ENCODE measurements around the gene CHST8.

CHST8 gene

GRCh38 chr19:33578697-33579096 lies 43.1 kb upstream of the CHST8 start:
- Histone ChIP-seq H3K9me3 (ENCODE audit: control insufficient read depth, insufficient read depth, low read length) (peaks cover 12% of the 10 kb centered on the region), H3K79me2 (ENCODE audit: control insufficient read depth, low read length) (no peaks in the 10 kb centered on the region), H3K4me2 (ENCODE audit: low read length) (no peak overlapping the region), H3K36me3 (ENCODE audit: control insufficient read depth, low read length) (no peaks in the 10 kb centered on the region), H3K9me2 (replicated peaks; ENCODE audit: control insufficient read depth, low read length) (no peaks in the 10 kb centered on the region), H3K27ac (ENCODE audit: low read depth, low read length) (no peak overlapping the region), H3K27me3 (ENCODE audit: control insufficient read depth, low read length) (no peaks in the 10 kb centered on the region), H4K20me1 (ENCODE audit: control insufficient read depth, insufficient read depth, low read depth, low read length) (no peaks in the 10 kb centered on the region), H3K4me3 (ENCODE audit: low read length) (no peak overlapping the region), H3K4me1 (ENCODE audit: control insufficient read depth, low read length) (no peaks in the 10 kb centered on the region), H3F3A (ENCODE audit: control insufficient read depth, insufficient read depth) (no peaks in the 10 kb centered on the region)
- TF ChIP-seq CTCF (IDR thresholded peaks at IDR 0.05; ENCODE audit: low read depth, low read length, poor library complexity, severe bottlenecking) = no peak
- TF ChIP-seq EZH2phosphoT487 (IDR thresholded peaks at IDR 0.05; ENCODE audit: borderline replicate concordance, low read length) = no peak

GRCh38 chr19:33580026-33580644 lies 41.6 kb upstream of the CHST8 start:
- no peaks in the 10 kb centered on the region for H3K4me1 ChIP-seq (ENCODE audit: control insufficient read depth, low read length)
- H3K9me2 ChIP-seq (replicated peaks; ENCODE audit: control insufficient read depth, low read length) = no peaks in the 10 kb centered on the region
- H3F3A ChIP-seq (ENCODE audit: control insufficient read depth, insufficient read depth) = no peaks in the 10 kb centered on the region
- no peak overlapping the region for H3K4me2 ChIP-seq (ENCODE audit: low read length)
- no peaks in the 10 kb centered on the region for H3K79me2 ChIP-seq (ENCODE audit: control insufficient read depth, low read length)
- H3K9me3 ChIP-seq (ENCODE audit: control insufficient read depth, insufficient read depth, low read length) = peaks cover under 1% of the 10 kb centered on the region
- H3K27ac ChIP-seq (ENCODE audit: low read depth, low read length) = no peak overlapping the region
- H3K36me3 ChIP-seq (ENCODE audit: control insufficient read depth, low read length) = no peaks in the 10 kb centered on the region
- H3K27me3 ChIP-seq (ENCODE audit: control insufficient read depth, low read length) = no peaks in the 10 kb centered on the region
- H3K4me3 ChIP-seq (ENCODE audit: low read length) = no peak overlapping the region
- no peaks in the 10 kb centered on the region for H4K20me1 ChIP-seq (ENCODE audit: control insufficient read depth, insufficient read depth, low read depth, low read length)
- no peak for TF ChIP-seq CTCF (IDR thresholded peaks at IDR 0.05; ENCODE audit: low read depth, low read length, poor library complexity, severe bottlenecking)
- no peak for TF ChIP-seq EZH2phosphoT487 (IDR thresholded peaks at IDR 0.05; ENCODE audit: borderline replicate concordance, low read length)

GRCh38 chr19:33580645-33581037 lies 41.1 kb upstream of the CHST8 start:
- Histone ChIP-seq H4K20me1 (ENCODE audit: control insufficient read depth, insufficient read depth, low read depth, low read length) (no peaks in the 10 kb centered on the region), H3K79me2 (ENCODE audit: control insufficient read depth, low read length) (no peaks in the 10 kb centered on the region), H3K4me2 (ENCODE audit: low read length) (no peak overlapping the region), H3K27me3 (ENCODE audit: control insufficient read depth, low read length) (no peaks in the 10 kb centered on the region), H3K36me3 (ENCODE audit: control insufficient read depth, low read length) (no peaks in the 10 kb centered on the region), H3K27ac (ENCODE audit: low read depth, low read length) (no peak overlapping the region), H3K4me1 (ENCODE audit: control insufficient read depth, low read length) (no peaks in the 10 kb centered on the region), H3K9me3 (ENCODE audit: control insufficient read depth, insufficient read depth, low read length) (no peaks in the 10 kb centered on the region), H3F3A (ENCODE audit: control insufficient read depth, insufficient read depth) (no peaks in the 10 kb centered on the region), H3K4me3 (ENCODE audit: low read length) (no peak overlapping the region), H3K9me2 (replicated peaks; ENCODE audit: control insufficient read depth, low read length) (no peaks in the 10 kb centered on the region)
- TF ChIP-seq CTCF (IDR thresholded peaks at IDR 0.05; ENCODE audit: low read depth, low read length, poor library complexity, severe bottlenecking) (no peak), EZH2phosphoT487 (IDR thresholded peaks at IDR 0.05; ENCODE audit: borderline replicate concordance, low read length) (no peak)

Data from DOHH2 (cell line).